ENCODE data around the gene ZNF662.

GRCh38 chr3:42914771-42915515 lies 9.0 kb downstream of the ZNF662 start:
- no peak for TF ChIP-seq POLR2AphosphoS5 (IDR thresholded peaks at IDR 0.05; ENCODE audit: low read depth)
- TF ChIP-seq, protein P1, sequence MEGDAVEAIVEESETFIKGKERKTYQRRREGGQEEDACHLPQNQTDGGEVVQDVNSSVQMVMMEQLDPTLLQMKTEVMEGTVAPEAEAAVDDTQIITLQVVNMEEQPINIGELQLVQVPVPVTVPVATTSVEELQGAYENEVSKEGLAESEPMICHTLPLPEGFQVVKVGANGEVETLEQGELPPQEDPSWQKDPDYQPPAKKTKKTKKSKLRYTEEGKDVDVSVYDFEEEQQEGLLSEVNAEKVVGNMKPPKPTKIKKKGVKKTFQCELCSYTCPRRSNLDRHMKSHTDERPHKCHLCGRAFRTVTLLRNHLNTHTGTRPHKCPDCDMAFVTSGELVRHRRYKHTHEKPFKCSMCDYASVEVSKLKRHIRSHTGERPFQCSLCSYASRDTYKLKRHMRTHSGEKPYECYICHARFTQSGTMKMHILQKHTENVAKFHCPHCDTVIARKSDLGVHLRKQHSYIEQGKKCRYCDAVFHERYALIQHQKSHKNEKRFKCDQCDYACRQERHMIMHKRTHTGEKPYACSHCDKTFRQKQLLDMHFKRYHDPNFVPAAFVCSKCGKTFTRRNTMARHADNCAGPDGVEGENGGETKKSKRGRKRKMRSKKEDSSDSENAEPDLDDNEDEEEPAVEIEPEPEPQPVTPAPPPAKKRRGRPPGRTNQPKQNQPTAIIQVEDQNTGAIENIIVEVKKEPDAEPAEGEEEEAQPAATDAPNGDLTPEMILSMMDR (IDR thresholded peaks at IDR 0.05; ENCODE audit: insufficient read depth, low read length) = no peak
- no peak for TF ChIP-seq REST (IDR thresholded peaks at IDR 0.05; ENCODE audit: insufficient replicate concordance, low read depth)

Measured in HL-60 (cell line).